ENCODE measurements around the gene SPINK4.

SPINK4 gene

GRCh38 chr9:33221568-33221884, 18.4 kb upstream of the SPINK4 start:
- H3K27me3 ChIP-seq (ENCODE audit: control insufficient read depth, low read length), result peaks cover 14% of the 10 kb centered on the region
- peaks cover 18% of the 10 kb centered on the region for H3K4me1 ChIP-seq (ENCODE audit: control insufficient read depth, low read length)
- H3F3A ChIP-seq (ENCODE audit: control insufficient read depth, insufficient read depth), result no peaks in the 10 kb centered on the region
- no peak overlapping the region for H3K27ac ChIP-seq (ENCODE audit: low read depth, low read length)
- no peaks in the 10 kb centered on the region for H4K20me1 ChIP-seq (ENCODE audit: control insufficient read depth, insufficient read depth, low read depth, low read length)
- no peaks in the 10 kb centered on the region for H3K36me3 ChIP-seq (ENCODE audit: control insufficient read depth, low read length)
- H3K79me2 ChIP-seq (ENCODE audit: control insufficient read depth, low read length), result no peaks in the 10 kb centered on the region
- no peak for TF ChIP-seq EZH2phosphoT487 (IDR thresholded peaks at IDR 0.05; ENCODE audit: borderline replicate concordance, low read length)
- no peak for TF ChIP-seq CTCF (IDR thresholded peaks at IDR 0.05; ENCODE audit: low read depth, low read length, poor library complexity, severe bottlenecking)
- no peak overlapping the region for H3K4me2 ChIP-seq (ENCODE audit: low read length)
- H3K4me3 ChIP-seq (ENCODE audit: low read length), result no peak overlapping the region
- H3K9me3 ChIP-seq (ENCODE audit: control insufficient read depth, insufficient read depth, low read length), result no peaks in the 10 kb centered on the region
- no peaks in the 10 kb centered on the region for H3K9me2 ChIP-seq (replicated peaks; ENCODE audit: control insufficient read depth, low read length)

- no peaks in the 10 kb centered on the region for H3K79me2 ChIP-seq (ENCODE audit: control insufficient read depth, low read length)
- peaks cover 10% of the 10 kb centered on the region for H3K27me3 ChIP-seq (ENCODE audit: control insufficient read depth, low read length)
Measured at GRCh38 chr9:33222031-33222430, 17.9 kb upstream of the SPINK4 start.

GRCh38 chr9:33223696-33224095, 16.3 kb upstream of the SPINK4 start:
- no peaks in the 10 kb centered on the region for H3K79me2 ChIP-seq (ENCODE audit: control insufficient read depth, low read length)
- no peak overlapping the region for H3K4me2 ChIP-seq (ENCODE audit: low read length)
- no peaks in the 10 kb centered on the region for H4K20me1 ChIP-seq (ENCODE audit: control insufficient read depth, insufficient read depth, low read depth, low read length)
- TF ChIP-seq CTCF (IDR thresholded peaks at IDR 0.05; ENCODE audit: low read depth, low read length, poor library complexity, severe bottlenecking) (no peak), EZH2phosphoT487 (IDR thresholded peaks at IDR 0.05; ENCODE audit: borderline replicate concordance, low read length) (no peak)
- H3K27me3 ChIP-seq (ENCODE audit: control insufficient read depth, low read length), result peaks cover 9% of the 10 kb centered on the region; the same call in 1 of the 2 replicates
- no peaks in the 10 kb centered on the region for H3K36me3 ChIP-seq (ENCODE audit: control insufficient read depth, low read length)
- no peaks in the 10 kb centered on the region for H3F3A ChIP-seq (ENCODE audit: control insufficient read depth, insufficient read depth)
- no peaks in the 10 kb centered on the region for H3K9me3 ChIP-seq (ENCODE audit: control insufficient read depth, insufficient read depth, low read length)
- no peak overlapping the region for H3K4me3 ChIP-seq (ENCODE audit: low read length)
- H3K27ac ChIP-seq (ENCODE audit: low read depth, low read length), result no peak overlapping the region
- peaks cover 24% of the 10 kb centered on the region for H3K4me1 ChIP-seq (ENCODE audit: control insufficient read depth, low read length)
- H3K9me2 ChIP-seq (replicated peaks; ENCODE audit: control insufficient read depth, low read length), result no peaks in the 10 kb centered on the region

More at GRCh38 chr9:33222031-33222430, 17.9 kb upstream of the SPINK4 start:
- H3K9me3 ChIP-seq (ENCODE audit: control insufficient read depth, insufficient read depth, low read length), result no peaks in the 10 kb centered on the region
- H3K9me2 ChIP-seq (replicated peaks; ENCODE audit: control insufficient read depth, low read length), result no peaks in the 10 kb centered on the region
- H3F3A ChIP-seq (ENCODE audit: control insufficient read depth, insufficient read depth), result no peaks in the 10 kb centered on the region
- no peak overlapping the region for H3K4me2 ChIP-seq (ENCODE audit: low read length)
- TF ChIP-seq EZH2phosphoT487 (IDR thresholded peaks at IDR 0.05; ENCODE audit: borderline replicate concordance, low read length), result no peak
- no peak for TF ChIP-seq CTCF (IDR thresholded peaks at IDR 0.05; ENCODE audit: low read depth, low read length, poor library complexity, severe bottlenecking)
- H4K20me1 ChIP-seq (ENCODE audit: control insufficient read depth, insufficient read depth, low read depth, low read length), result no peaks in the 10 kb centered on the region
- H3K4me1 ChIP-seq (ENCODE audit: control insufficient read depth, low read length), result peaks cover 23% of the 10 kb centered on the region
- no peak overlapping the region for H3K27ac ChIP-seq (ENCODE audit: low read depth, low read length)
- H3K4me3 ChIP-seq (ENCODE audit: low read length), result no peak overlapping the region
- no peaks in the 10 kb centered on the region for H3K36me3 ChIP-seq (ENCODE audit: control insufficient read depth, low read length)

All from DOHH2 (cell line).